HG02938 (cell line): ENCODE measurements around the gene ZNF157.

Experiments
- ATAC-seq: cut with Tn5 transposase; IDR thresholded peaks from one replicate; pipeline ENCODE4 v1.9.1; 2021; ENCODE audit warnings: mild to moderate bottlenecking, moderate library complexity; ENCODE audit not compliant: unreplicated experiment

ZNF157 gene

DNA sequence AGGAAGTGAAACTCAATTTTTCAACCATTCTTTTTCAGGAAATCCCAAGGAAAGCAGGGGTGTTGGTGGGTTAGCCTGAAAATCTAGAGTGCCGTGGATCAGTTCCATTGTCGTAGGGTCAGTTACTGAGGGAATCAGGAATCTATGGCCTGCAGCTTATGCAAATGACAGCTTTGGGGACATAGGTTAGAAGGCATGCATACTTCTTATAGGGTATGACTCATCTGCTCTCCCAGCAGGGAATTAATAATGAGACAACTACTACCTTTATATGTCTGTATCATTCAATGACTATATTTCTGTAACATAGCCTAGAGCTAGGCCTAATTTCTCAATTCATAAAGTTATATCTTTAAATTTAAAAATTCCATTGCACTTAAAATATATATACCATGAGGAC is 76.1 kb downstream of the ZNF157 start:
- no peak for ATAC-seq

DNA sequence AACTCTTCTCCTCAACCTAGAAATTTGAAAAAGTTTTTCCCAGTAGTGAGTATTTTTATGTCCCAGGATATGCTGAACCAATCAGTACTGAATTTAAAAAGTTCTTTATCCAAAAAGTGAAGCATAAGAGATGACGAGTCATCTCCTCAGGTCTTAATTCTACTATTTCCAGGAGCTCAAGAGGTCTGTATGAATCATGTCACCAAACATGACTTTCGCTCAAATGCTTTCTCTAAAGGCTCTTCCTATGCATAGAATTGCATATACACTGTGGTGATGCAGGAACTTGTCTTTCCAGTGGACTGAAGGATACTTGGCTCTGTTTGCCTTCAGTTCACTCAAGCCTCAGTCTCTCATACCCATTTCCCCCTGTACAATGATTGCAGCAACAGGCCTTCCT is 76.6 kb downstream of the ZNF157 start:
- no peak for ATAC-seq

DNA sequence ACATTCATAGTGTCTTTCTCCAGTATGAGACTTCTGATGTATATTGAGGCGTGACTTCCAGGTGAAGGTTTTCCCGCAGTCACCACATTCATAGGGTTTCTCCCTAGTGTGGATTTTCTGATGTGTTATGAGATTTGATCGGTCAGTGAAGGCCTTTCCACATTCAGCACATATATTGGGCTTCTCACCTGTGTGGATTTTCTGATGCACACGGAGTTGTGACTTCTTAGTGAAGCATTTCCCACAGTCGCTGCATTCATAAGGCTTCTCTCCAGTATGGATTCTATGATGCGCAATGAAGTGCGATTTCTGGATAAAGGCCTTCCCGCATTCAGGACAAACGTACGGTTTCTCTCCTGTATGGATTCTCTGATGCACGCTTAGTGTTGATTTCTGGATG is 77.2 kb downstream of the ZNF157 start:
- no peak for ATAC-seq

DNA sequence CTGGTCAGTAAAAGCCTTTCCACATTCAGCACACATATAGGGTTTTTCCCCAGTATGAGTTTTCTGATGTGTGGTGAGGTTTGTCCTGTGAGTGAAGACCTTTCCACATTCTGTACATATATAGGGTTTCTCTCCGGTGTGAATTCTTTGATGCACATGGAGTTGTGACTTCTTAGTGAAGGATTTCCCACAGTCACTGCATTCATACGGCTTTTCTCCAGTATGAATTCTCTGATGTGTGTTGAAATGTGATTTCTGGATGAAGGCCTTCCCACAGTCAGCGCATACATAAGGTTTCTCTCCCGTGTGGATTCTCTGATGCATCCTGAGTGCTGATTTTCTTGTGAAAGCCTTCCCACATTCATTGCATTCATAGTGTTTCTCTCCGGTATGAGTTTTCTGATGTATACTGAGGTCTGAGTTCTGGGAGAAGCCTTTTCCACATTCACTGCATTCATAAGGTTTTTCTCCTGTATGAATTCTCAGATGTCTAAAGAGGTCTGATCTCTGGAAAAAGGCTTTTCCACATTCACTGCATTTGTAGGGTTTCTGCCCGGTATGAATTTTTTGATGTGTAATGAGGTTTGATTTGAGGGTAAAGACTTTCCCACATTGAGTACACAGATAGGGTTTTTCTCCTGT is 77.9 kb downstream of the ZNF157 start:
- ATAC-seq: no peak

DNA sequence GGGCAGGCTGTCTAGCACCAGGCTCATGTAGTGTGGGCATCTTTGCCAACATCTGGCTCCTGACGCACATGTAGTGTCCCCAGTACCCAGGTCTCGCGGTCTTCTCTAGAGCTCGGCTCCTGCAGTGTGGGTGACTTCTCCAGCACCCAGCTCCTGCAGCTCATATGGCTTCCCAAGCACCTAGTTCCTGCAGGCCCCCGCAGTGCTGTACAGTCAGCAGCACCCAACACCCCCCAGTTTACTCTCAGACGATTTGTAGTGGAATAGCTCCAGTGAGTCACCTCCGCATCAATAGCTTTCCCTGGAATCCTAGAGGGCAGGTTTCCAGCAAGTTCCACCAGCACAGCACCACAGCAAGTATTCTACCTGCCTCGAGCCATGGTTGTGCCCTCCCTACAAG is 81.7 kb downstream of the ZNF157 start:
- ATAC-seq: no peak

DNA sequence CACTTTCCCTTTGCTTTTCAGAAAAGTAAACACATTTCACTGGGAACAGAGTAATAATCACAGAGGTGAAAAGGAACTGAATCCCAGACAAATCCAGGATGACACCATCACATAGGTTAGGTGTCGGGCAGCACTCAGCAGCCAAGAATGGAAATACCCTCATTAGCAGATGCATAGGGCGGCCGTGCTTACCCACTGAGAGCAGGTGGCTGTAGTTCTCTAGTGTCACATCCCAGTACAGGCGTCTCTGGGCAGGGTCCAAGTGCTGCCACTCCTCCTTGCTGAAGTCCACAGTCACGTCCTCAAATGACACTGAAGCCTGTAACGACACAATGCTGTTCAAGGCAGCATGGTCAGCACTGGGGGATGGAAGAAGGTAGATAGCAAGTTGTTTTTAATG is 85.7 kb downstream of the ZNF157 start:
- no peak for ATAC-seq

DNA sequence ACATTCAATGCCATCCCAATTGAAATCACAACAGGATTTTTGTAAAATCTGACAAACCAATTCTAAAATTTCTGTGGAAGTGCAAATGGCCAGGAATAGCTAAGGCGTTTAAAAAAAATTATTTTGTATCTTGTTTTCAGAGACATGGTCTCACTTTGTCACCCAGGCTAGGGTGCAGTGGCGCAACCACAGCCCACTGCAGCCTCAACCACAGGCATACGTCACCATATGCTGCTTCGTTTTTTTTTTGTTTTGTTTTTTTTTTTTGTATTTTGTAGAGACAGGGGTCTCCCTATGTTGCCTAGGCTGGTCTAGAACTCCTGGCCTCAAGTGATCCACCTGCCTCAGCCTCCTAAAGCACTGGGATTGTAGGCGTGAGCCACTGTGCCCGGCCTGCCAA is 88.2 kb downstream of the ZNF157 start:
- ATAC-seq: no peak

DNA sequence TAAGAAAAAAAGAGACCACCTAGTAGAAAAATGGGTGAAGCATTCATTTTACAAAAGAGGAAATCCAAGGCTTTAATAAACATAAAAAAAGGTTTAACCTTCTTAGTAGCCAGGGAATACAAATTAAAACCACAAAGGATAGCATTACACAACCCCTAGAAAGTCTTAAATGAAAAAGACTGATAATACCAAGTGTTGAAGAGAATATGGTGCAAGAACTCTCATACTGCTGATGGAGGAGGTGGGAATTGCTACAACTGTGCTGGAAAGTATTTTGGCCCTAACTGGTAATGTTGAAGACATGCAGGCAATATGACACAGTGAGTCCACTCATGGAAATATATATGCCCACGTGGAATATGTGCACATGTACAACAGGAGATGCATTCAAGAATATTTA is 90.2 kb downstream of the ZNF157 start:
- no peak for ATAC-seq
